ENCODE measurements around the gene ATOH8. TPM values are rescaled to one million over a fixed set of nuclear protein-coding genes. Genes with fewer than 3 reads are reported as not detected.

Gene ATOH8
- total RNA-seq, 4 donors from 2014 or later = 82.8 to 260 (median 167) TPM

DNA sequence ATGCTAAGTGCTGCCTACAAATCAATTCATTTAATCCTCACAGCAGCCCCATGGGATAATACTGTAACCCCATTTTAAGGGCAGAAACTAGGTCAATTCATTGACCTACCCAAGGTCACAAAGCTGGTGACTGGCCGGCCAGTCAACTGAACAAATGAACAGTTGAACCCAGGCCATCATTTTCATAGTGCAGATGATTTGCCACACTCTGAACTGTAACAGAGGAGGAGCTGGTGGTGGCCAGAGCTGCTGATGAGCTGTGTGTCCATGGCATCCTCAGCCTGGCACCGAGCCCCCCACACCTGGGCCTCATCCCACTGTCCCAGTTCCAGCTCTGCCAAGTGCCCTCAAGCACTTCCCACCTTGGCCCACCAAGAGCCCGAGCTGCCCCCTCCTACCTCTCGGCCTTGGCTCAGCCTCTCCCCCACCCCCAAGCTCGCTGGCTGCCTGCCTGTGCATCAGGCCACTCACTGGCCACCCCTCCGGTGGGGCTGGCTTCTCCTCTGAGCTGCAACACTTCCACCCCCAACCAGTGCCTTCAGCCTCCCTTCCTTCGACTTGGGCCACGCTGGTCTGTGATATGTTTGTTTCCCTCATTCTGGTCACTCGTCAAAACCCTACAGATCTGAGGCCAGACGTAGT, 58.4 kb downstream of the ATOH8 start:
- H3K4me3 ChIP-seq (replicated peaks in 1 of 3) = no peak overlapping the region
- H3K9me3 ChIP-seq = no peaks in the 10 kb centered on the region
- H3K36me3 ChIP-seq = no peaks in the 10 kb centered on the region
- TF ChIP-seq, protein P1, sequence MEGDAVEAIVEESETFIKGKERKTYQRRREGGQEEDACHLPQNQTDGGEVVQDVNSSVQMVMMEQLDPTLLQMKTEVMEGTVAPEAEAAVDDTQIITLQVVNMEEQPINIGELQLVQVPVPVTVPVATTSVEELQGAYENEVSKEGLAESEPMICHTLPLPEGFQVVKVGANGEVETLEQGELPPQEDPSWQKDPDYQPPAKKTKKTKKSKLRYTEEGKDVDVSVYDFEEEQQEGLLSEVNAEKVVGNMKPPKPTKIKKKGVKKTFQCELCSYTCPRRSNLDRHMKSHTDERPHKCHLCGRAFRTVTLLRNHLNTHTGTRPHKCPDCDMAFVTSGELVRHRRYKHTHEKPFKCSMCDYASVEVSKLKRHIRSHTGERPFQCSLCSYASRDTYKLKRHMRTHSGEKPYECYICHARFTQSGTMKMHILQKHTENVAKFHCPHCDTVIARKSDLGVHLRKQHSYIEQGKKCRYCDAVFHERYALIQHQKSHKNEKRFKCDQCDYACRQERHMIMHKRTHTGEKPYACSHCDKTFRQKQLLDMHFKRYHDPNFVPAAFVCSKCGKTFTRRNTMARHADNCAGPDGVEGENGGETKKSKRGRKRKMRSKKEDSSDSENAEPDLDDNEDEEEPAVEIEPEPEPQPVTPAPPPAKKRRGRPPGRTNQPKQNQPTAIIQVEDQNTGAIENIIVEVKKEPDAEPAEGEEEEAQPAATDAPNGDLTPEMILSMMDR (IDR thresholded peaks at IDR 0.05) = no peak
- TF ChIP-seq POLR2A (IDR thresholded peaks at IDR 0.05) = peak in 1 of 2 donors; percentile 33
- intact Hi-C loops (cut with DNase I) = loop anchor here (5.0 to 10.0 kb wide), 2 partner anchors 85 to 177 kb away; no protein-coding TSS in a partner anchor
- WGBS, 2 donors = 48 to 64% methylated on average over 8 to 10 of the region's 10 CpGs
- DNase-seq = peak; percentile 79 to 86
- peak overlapping the region; percentile 78 to 95 (median 89) for H3K27ac ChIP-seq
- H3K4me1 ChIP-seq = peaks cover 45 to 57% of the 10 kb centered on the region in 2 donors
- no peaks in the 10 kb centered on the region for H3K27me3 ChIP-seq

DNA sequence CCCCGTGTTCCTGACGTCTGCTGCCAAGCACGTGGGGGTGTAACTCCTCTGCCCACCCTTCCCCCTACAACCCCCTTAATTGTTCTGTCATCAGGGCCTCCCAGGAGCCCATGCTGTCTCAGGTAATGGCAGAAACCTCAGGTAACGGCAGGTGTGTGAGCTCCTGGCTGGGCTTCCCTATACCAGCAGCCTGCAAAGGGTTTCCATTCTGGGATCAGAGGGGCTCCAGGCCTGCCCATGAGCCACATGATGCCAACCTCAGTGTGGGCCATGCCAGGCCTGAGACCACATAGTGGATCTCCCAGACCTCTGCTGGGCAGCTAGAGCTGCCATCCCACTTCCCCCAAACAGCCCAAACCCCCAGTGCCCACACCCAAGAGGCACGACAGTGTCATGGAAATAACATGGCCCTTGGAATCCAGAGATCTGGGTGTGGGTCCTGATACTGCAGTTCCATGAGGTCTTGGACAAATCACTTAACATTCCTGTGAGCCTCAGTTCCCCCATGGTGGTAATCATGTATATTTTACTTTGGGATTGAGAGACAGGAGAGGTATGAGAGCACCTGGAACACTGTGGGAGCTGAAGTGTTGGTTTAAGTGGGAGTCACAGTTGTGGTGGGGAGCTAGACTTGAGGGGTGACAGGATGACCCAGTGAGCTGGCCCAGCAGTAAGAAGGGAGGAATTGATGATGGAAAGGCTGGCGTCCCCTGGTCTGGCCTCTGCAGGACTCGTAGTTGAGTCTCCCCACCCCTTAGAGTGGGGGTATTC, 59.6 kb downstream of the ATOH8 start:
- no peak for DNase-seq
- no peaks in the 10 kb centered on the region for H3K9me3 ChIP-seq
- intact Hi-C loops (cut with DNase I) = loop anchor here (5.0 to 10.0 kb wide), 2 partner anchors 86 to 179 kb away; no protein-coding TSS in a partner anchor

DNA sequence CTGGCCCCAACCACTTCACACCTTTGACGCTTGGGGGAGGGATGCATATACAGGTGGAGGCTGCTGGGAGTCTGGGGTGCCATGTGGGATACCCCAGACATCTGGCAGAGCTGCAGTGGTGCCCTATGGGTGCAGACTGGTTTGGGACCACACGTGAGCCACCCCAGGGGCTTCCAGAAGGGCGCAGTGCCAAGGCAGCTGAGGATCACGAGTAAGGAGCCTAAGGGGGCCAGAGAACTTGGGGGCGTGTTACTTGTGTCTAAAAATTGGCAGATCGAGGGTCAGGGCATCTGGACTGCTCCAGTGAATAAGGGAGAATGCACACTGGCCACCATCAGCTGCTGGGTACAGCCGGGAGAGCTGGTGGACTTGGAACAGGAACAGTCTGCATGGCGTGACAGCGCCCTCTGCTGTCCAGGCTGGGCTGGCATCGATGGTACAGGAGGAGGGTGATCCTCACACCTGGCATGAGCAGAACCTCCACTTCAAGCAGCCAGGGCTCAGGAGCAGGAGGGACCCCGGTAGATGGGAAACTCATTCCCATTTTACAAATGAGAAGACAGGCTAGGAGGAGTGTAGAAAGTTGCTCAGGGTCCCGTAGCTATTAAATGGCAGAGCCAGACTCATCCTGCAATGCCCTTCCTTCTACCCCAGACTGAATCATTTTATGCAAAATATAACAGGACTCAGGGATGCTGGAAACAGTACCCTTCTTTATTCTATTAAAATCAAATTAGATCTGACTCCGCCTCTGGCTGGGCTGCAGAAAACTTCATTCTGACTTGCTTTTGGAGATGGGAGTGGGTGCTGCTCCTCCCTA, 60.4 kb downstream of the ATOH8 start:
- DNase-seq = peak; percentile 96 to 97
- no peak overlapping the region for H3K4me3 ChIP-seq (replicated peaks in 1 of 3)
- H3K4me1 ChIP-seq = peaks cover 45 to 57% of the 10 kb centered on the region in 2 donors
- TF ChIP-seq POLR2A (IDR thresholded peaks at IDR 0.05) = no peak
- TF ChIP-seq, protein P1 (IDR thresholded peaks at IDR 0.05) = peak; percentile 82 to 98 (median 96)
- intact Hi-C loops (cut with DNase I) = loop anchor here (5.0 to 10.0 kb wide), 2 partner anchors 87 to 179 kb away; no protein-coding TSS in a partner anchor
- no peaks in the 10 kb centered on the region for H3K27me3 ChIP-seq
- H3K9me3 ChIP-seq = no peaks in the 10 kb centered on the region
- WGBS, 2 donors = 25 to 28% methylated on average over 9 to 13 of the region's 13 CpGs
- no peaks in the 10 kb centered on the region for H3K36me3 ChIP-seq
- peak overlapping the region; percentile 78 to 95 (median 89) for H3K27ac ChIP-seq

More for the DNA sequence above, 59.6 kb downstream of the ATOH8 start:
- no peaks in the 10 kb centered on the region for H3K27me3 ChIP-seq
- peaks cover 45 to 57% of the 10 kb centered on the region in 2 donors for H3K4me1 ChIP-seq
- no peaks in the 10 kb centered on the region for H3K36me3 ChIP-seq
- TF ChIP-seq POLR2A (IDR thresholded peaks at IDR 0.05) = no peak
- TF ChIP-seq, protein P1 (IDR thresholded peaks at IDR 0.05) = no peak
- 90 to 91% methylated on average over 6 to 7 of the region's 7 CpGs for WGBS, 2 donors
- no peak overlapping the region for H3K4me3 ChIP-seq (replicated peaks in 1 of 3)
- peak overlapping the region; percentile 1 to 95 (median 89) for H3K27ac ChIP-seq

DNA sequence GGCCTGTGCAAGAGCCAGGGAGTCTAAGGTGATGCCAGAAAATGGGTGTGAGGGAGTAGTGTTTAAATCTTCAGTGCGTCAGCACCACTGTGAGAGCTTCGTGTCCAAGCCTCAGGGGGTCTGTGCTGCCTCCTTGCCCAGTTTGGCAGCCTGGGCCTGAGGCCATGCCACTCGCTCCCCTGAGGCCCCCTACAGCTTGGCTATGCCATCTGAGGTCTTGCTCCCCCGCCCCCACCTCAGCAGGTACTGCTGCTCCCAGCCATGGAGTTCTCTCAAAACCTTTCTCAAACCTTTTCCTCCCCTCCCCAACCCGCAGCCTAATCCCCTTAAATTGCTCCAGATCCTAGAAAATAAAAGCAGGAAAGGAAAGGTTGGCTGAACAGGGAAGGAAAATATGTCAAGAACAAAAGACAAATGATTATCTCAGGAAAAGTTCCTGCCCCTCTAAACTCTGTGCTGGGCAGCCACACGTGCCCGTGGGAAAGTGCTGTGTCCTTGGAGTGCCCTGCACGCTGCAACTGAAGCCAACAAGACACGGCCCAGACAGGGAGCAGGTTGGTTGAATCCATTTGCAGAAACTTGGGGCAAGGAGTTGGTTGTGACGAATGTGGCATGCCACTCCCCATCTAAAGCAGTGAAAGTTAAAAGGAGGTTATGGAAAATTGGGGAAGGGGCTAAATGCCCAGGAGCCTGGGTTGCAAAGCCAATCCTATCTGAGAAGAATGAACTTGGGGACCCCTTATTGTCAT, 61.2 kb downstream of the ATOH8 start:
- intact Hi-C loops (cut with DNase I) = loop anchor here (5.0 to 10.0 kb wide), 2 partner anchors 88 to 180 kb away; no protein-coding TSS in a partner anchor
- H3K27ac ChIP-seq = peak overlapping the region; percentile 78 to 95 (median 89)
- no peak for TF ChIP-seq POLR2A (IDR thresholded peaks at IDR 0.05)
- TF ChIP-seq, protein P1 (IDR thresholded peaks at IDR 0.05) = no peak
- H3K36me3 ChIP-seq = no peaks in the 10 kb centered on the region
- H3K9me3 ChIP-seq = no peaks in the 10 kb centered on the region
- no peaks in the 10 kb centered on the region for H3K27me3 ChIP-seq
- no peak overlapping the region for H3K4me3 ChIP-seq (replicated peaks in 1 of 3)
- WGBS, 2 donors = 32 to 48% methylated on average over 10 of the region's 10 CpGs
- H3K4me1 ChIP-seq = peaks cover 44 to 61% of the 10 kb centered on the region in 2 donors
- peak; percentile 74 to 81 for DNase-seq

Data from thyroid gland (tissue), 4 donors.